Measurements from ENCODE around the gene EPHB2. TPM values are rescaled to one million over a fixed set of nuclear protein-coding genes. Genes with fewer than 3 reads are reported as not detected.

The EPHB2 gene
- total and polyA plus RNA-seq, 2 of the 4 experiments (the other 2 are of a cell fraction) = 52.3 to 58.8 TPM

GRCh38 chr1:22910286-22910685 is 199.6 kb downstream of the EPHB2 start:
- dilution Hi-C loops (cut with HindIII; ENCODE audit: low sequenced_read_pairs, unreplicated experiment) = no loop called here
- in situ Hi-C loops (cut with MboI; ENCODE audit: low sequenced_read_pairs) = no loop called here
- no peak overlapping the region for H3K9ac ChIP-seq (ENCODE audit: low read depth, low read length)
- H2AK9ac ChIP-seq (replicated peaks; ENCODE audit: low read depth, low read length, poor library complexity) = no peak overlapping the region
- no peak overlapping the region for H3K4me2 ChIP-seq (ENCODE audit: low read depth, low read length)
- H4K20me1 ChIP-seq (ENCODE audit: insufficient read depth, low read length) = no peaks in the 10 kb centered on the region; the same call in 1 of the 2 replicates
- H3K27ac ChIP-seq (ENCODE audit: insufficient read depth, low read length) = no peak overlapping the region
- no peaks in the 10 kb centered on the region for H3K79me1 ChIP-seq (ENCODE audit: low read depth in 1 of 2, low read length in 2 of 2)
- H3K23ac ChIP-seq (ENCODE audit: low read depth, low read length) = no peak overlapping the region
- ATAC-seq (ENCODE audit: low read depth) = no peak
- no peak overlapping the region for H2BK5ac ChIP-seq (ENCODE audit: low read depth, low read length, poor library complexity, severe bottlenecking)
- H2AFZ ChIP-seq (replicated peaks; ENCODE audit: low read length, poor library complexity) = no peak overlapping the region
- no peaks in the 10 kb centered on the region for H3K27me3 ChIP-seq (ENCODE audit: control insufficient read depth, insufficient read depth, low read length)
- no peak overlapping the region for H2BK20ac ChIP-seq (ENCODE audit: low read depth, low read length)
- no peak overlapping the region for H4K5ac ChIP-seq (ENCODE audit: low read depth, low read length)
- no peak overlapping the region for H2BK15ac ChIP-seq (ENCODE audit: low read depth, low read length)
- no peaks in the 10 kb centered on the region for H3K9me3 ChIP-seq (ENCODE audit: control insufficient read depth, insufficient read depth, low read length)
- H3K4me3 ChIP-seq (ENCODE audit: insufficient read depth, low read depth, low read length) = no peak overlapping the region
- DNase-seq = no peak
- 81% methylated on average over 7 of the region's 13 CpGs; no CpG with 5 or more reads in 1 of the 2 experiments for WGBS, 2 experiments (ENCODE audit: extremely low coverage in 2 of 2, insufficient read length in 1 of 2)
- H2AK5ac ChIP-seq (ENCODE audit: low read depth, low read length) = no peak overlapping the region
- peaks cover 19% of the 10 kb centered on the region; the same call in 1 of the 2 replicates for H3K9me1 ChIP-seq (ENCODE audit: insufficient read depth, low read length)
- H3K14ac ChIP-seq (replicated peaks; ENCODE audit: low read depth, low read length) = no peak overlapping the region
- intact Hi-C loops (cut with micrococcal nuclease) = no loop called here
- no peak overlapping the region for H3K4ac ChIP-seq (ENCODE audit: low read depth, low read length)
- H4K8ac ChIP-seq (ENCODE audit: low read depth in 2 of 2, low read length in 2 of 2) = no peak overlapping the region
- H2BK120ac ChIP-seq (ENCODE audit: low read depth, low read length) = no peak overlapping the region
- peaks cover 64% of the 10 kb centered on the region for H3K36me3 ChIP-seq (ENCODE audit: control insufficient read depth, insufficient read depth, low read length)
- H3K18ac ChIP-seq (ENCODE audit: low read depth, low read length) = no peak overlapping the region
- H4K91ac ChIP-seq (ENCODE audit: insufficient read depth, low read depth, low read length) = no peak overlapping the region
- no peaks in the 10 kb centered on the region for H3K4me1 ChIP-seq (ENCODE audit: control insufficient read depth, insufficient read depth, low read length)
- ChIA-PET CTCF (no interaction called here), POLR2A (ENCODE audit: unreplicated experiment) (no interaction called here)
- H3K56ac ChIP-seq (ENCODE audit: extremely low read depth, insufficient read depth, low read length) = no peak overlapping the region
- BruUV-seq (replicated peaks) = no TSS peak
- no peak for TF ChIP-seq ELK1 (IDR thresholded peaks at IDR 0.05; ENCODE audit: borderline replicate concordance, low read depth, low read length)
- no peak for TF ChIP-seq CHD1 (IDR thresholded peaks at IDR 0.05; ENCODE audit: low read depth, low read length)
- no peak for TF ChIP-seq NFE2L2 (IDR thresholded peaks at IDR 0.05; ENCODE audit: low read depth, low read length)
- no peak for TF ChIP-seq RCOR1 (IDR thresholded peaks at IDR 0.05; ENCODE audit: insufficient replicate concordance, low read length)
- no peak for TF ChIP-seq CEBPB (IDR thresholded peaks at IDR 0.05; ENCODE audit: low read depth, low read length)
- TF ChIP-seq SMC3 (IDR thresholded peaks at IDR 0.05; ENCODE audit: low read depth, low read length) = no peak

Data from IMR-90 (cell line).